ENCODE measurements around the gene HOXC5. TPM values are rescaled to one million over a fixed set of nuclear protein-coding genes. Genes with fewer than 3 reads are reported as not detected.

Gene HOXC5
- total and polyA plus RNA-seq, 2 donors (not counting 1 experiment from before 2014, with no cell fraction given): not detected

GRCh38 chr12:54009171-54010052 is 23.4 kb upstream of the HOXC5 start:
- H3K27ac Mint-ChIP-seq: peak overlapping the region; percentile 73
- H4K20me1 ChIP-seq (ENCODE audit: control insufficient read depth, insufficient read depth, low read length, poor library complexity, severe bottlenecking): no peaks in the 10 kb centered on the region
- H3K4me3 ChIP-seq (ENCODE audit: control extremely low read depth in 1 of 5, extremely low read depth in 1 of 5, insufficient read depth in 1 of 5, low read depth in 2 of 5, low read length in 4 of 5): peak overlapping the region in 2 of 5 experiments; percentile 17 to 37
- H3K9me3 ChIP-seq (ENCODE audit: control extremely low read depth in 1 of 3, control insufficient read depth in 2 of 3, insufficient read depth in 1 of 3, low read length in 2 of 3): peaks cover 0 to 39% (median 0%) of the 10 kb centered on the region in 3 donors
- H3K4me1 Mint-ChIP-seq: peaks cover 32% of the 10 kb centered on the region
- H3K9me3 Mint-ChIP-seq (ENCODE audit: insufficient read depth): no peaks in the 10 kb centered on the region
- peaks cover 34 to 58% of the 10 kb centered on the region in 2 donors for H3K4me1 ChIP-seq (ENCODE audit: control insufficient read depth in 2 of 2, insufficient read depth in 2 of 2, low read length in 2 of 2)
- no peaks in the 10 kb centered on the region for H3K36me3 ChIP-seq (replicated peaks in 1 of 2; ENCODE audit: control extremely low read depth in 1 of 2, control insufficient read depth in 1 of 2, extremely low read depth in 1 of 2, insufficient read depth in 2 of 2, low read length in 1 of 2)
- peak overlapping the region; percentile 58 for H2AFZ ChIP-seq (ENCODE audit: insufficient read depth, low read depth, low read length, poor library complexity, severe bottlenecking)
- POLR2A ChIA-PET: interaction anchor here (0.7 kb wide), 3 partner anchors 23 to 45 kb away, joined by 4 to 6 read pairs (median 5); partner anchors contain the start of gene HOXC4
- no peak overlapping the region for H3K27ac ChIP-seq (ENCODE audit: low read length in 2 of 2)
- H3K4me2 ChIP-seq (replicated peaks; ENCODE audit: low read depth, low read length, poor library complexity, severe bottlenecking): peak overlapping the region; percentile 72
- ATAC-seq (ENCODE audit: low read depth) (no peak), DNase-seq (peak; percentile 60)
- CTCF ChIA-PET: interaction anchor here (0.6 to 6.7 kb wide), 10 partner anchors 8 to 205 kb away, joined by 3 to 159 read pairs (median 7); partner anchors contain the start of genes HOXC5 and SMUG1
- 3% methylated on average over 39 of the region's 51 CpGs for WGBS (ENCODE audit: insufficient coverage)
- H3K79me2 ChIP-seq (ENCODE audit: control insufficient read depth, insufficient read depth, low read length): no peaks in the 10 kb centered on the region
- no peak for TF ChIP-seq CTCF (IDR thresholded peaks at IDR 0.05)
- peak; percentile 78 for TF ChIP-seq EZH2 (IDR thresholded peaks at IDR 0.05; ENCODE audit: borderline replicate concordance, insufficient read depth, low read depth, low read length, poor library complexity, severe bottlenecking)
- H3K4me3 Mint-ChIP-seq: peak overlapping the region; percentile 72
- H3K27me3 Mint-ChIP-seq: peaks cover 70% of the 10 kb centered on the region
- H3K9ac ChIP-seq (ENCODE audit: low read length): peak overlapping the region; percentile 10
- peaks cover 0 to 91% (median 81%) of the 10 kb centered on the region in 4 experiments for H3K27me3 ChIP-seq (replicated peaks in 1 of 4; ENCODE audit: control extremely low read depth in 1 of 4, control insufficient read depth in 3 of 4, insufficient read depth in 4 of 4, low read length in 3 of 4)
- intact Hi-C loops (cut with micrococcal nuclease): loop anchor here (5.0 to 10.0 kb wide), 5 partner anchors 32 to 355 kb away; partner anchors contain the start of genes CBX5, GPR84, HNRNPA1 and HOXC12
